ENCODE measurements around the gene ZPR1. TPM values are rescaled to one million over a fixed set of nuclear protein-coding genes. Genes with fewer than 3 reads are reported as not detected.

Gene ZPR1
- total and polyA plus RNA-seq, 8 donors = 10.8 to 35.5 (median 21.0) TPM

- Histone ChIP-seq H3K4me3 (no peak overlapping the region), H3K27ac (no peak overlapping the region), H3K27me3 (no peaks in the 10 kb centered on the region), H3K36me3 (peaks cover 0 to 8% (median 2%) of the 10 kb centered on the region in 3 donors), H3K9me3 (no peaks in the 10 kb centered on the region), H3K4me1 (peaks cover 14 to 24% (median 19%) of the 10 kb centered on the region in 3 donors)
- DNase-seq (peak in 2 of 6 donors; percentile 51 to 79), FAIRE-seq (no peak), ATAC-seq (no peak)
- intact Hi-C loops (cut with DNase I) = loop anchor here in 1 of 3 donors (5.0 to 10.0 kb wide), 2 partner anchors 42 to 314 kb away; no protein-coding TSS in a partner anchor
- TF ChIP-seq, protein P1, sequence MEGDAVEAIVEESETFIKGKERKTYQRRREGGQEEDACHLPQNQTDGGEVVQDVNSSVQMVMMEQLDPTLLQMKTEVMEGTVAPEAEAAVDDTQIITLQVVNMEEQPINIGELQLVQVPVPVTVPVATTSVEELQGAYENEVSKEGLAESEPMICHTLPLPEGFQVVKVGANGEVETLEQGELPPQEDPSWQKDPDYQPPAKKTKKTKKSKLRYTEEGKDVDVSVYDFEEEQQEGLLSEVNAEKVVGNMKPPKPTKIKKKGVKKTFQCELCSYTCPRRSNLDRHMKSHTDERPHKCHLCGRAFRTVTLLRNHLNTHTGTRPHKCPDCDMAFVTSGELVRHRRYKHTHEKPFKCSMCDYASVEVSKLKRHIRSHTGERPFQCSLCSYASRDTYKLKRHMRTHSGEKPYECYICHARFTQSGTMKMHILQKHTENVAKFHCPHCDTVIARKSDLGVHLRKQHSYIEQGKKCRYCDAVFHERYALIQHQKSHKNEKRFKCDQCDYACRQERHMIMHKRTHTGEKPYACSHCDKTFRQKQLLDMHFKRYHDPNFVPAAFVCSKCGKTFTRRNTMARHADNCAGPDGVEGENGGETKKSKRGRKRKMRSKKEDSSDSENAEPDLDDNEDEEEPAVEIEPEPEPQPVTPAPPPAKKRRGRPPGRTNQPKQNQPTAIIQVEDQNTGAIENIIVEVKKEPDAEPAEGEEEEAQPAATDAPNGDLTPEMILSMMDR (IDR thresholded peaks at IDR 0.05) = no peak
- WGBS, 2 donors = 75 to 76% methylated on average over 52 to 53 of the region's 53 CpGs
Measured at GRCh38 chr11:116790167-116791001, 2.6 kb upstream of the ZPR1 start.

GRCh38 chr11:116788975-116789374, 1.2 kb upstream of the ZPR1 start:
- ATAC-seq = no peak
- Histone ChIP-seq H3K27ac (no peak overlapping the region), H3K27me3 (no peaks in the 10 kb centered on the region), H3K4me1 (peaks cover 14 to 24% (median 19%) of the 10 kb centered on the region in 3 donors), H3K4me3 (no peak overlapping the region), H3K36me3 (peaks cover 4 to 22% (median 11%) of the 10 kb centered on the region in 3 donors), H3K9me3 (no peaks in the 10 kb centered on the region)
- DNase-seq = peak in 1 of 6 donors; percentile 46
- intact Hi-C loops (cut with DNase I) = loop anchor here in 1 of 3 donors (2.0 to 10.0 kb wide), 2 partner anchors 50 to 316 kb away; no protein-coding TSS in a partner anchor
- TF ChIP-seq, protein P1 (IDR thresholded peaks at IDR 0.05) = no peak
- WGBS, 2 donors = 80% methylated on average over 4 of the region's 4 CpGs
- FAIRE-seq = no peak

GRCh38 chr11:116788534-116788933, 711 bp upstream of the ZPR1 start:
- ATAC-seq (no peak), FAIRE-seq (no peak), DNase-seq (no peak)
- Histone ChIP-seq H3K36me3 (peaks cover 4 to 23% (median 15%) of the 10 kb centered on the region in 3 donors), H3K27me3 (no peaks in the 10 kb centered on the region), H3K4me3 (peak overlapping the region; percentile 91 to 98 (median 94)), H3K9me3 (no peaks in the 10 kb centered on the region), H3K27ac (peak overlapping the region in 2 of 4 donors; percentile 62 to 73), H3K4me1 (peaks cover 14 to 24% (median 19%) of the 10 kb centered on the region in 3 donors)
- TF ChIP-seq, protein P1 (IDR thresholded peaks at IDR 0.05) = no peak
- intact Hi-C loops (cut with DNase I) = loop anchor here in 1 of 3 donors (2.0 to 10.0 kb wide), 2 partner anchors 50 to 316 kb away; no protein-coding TSS in a partner anchor
- 40 to 50% methylated on average over 4 of the region's 4 CpGs for WGBS, 2 donors

GRCh38 chr11:116787436-116787785, 412 bp downstream of the ZPR1 start:
- no peak for DNase-seq
- 0% methylated on average over 15 of the region's 15 CpGs for WGBS, 2 donors
- Histone ChIP-seq H3K27me3 (no peaks in the 10 kb centered on the region), H3K9me3 (no peaks in the 10 kb centered on the region), H3K27ac (peak overlapping the region; percentile 62 to 83 (median 71)), H3K36me3 (peaks cover 4 to 33% (median 15%) of the 10 kb centered on the region in 3 donors), H3K4me1 (peaks cover 13 to 23% (median 19%) of the 10 kb centered on the region in 3 donors), H3K4me3 (peak overlapping the region; percentile 91 to 98 (median 94))
- TF ChIP-seq, protein P1 (IDR thresholded peaks at IDR 0.05) = no peak
- intact Hi-C loops (cut with DNase I) = loop anchor here in 1 of 3 donors (10.0 kb wide), 1 partner anchor 317 kb away; no protein-coding TSS in a partner anchor
- ATAC-seq = peak in 2 of 4 donors; percentile 8 to 9
- no peak for FAIRE-seq

Measured in pancreas (tissue), 10 donors.